Naive thymus-derived CD4-positive, alpha-beta T cell (primary cell): ENCODE measurements around the gene XAGE3. TPM values are rescaled to one million over a fixed set of nuclear protein-coding genes. Genes with fewer than 3 reads are reported as not detected.
"Not testable (repeated sequence)": the region's sequence is repeated elsewhere in the genome, so short reads cannot be mapped to it uniquely, and the experiment has no call there.

Source experiments
- ATAC-seq: fragments of 150-1000 bp; cut with Tn5 transposase; 2 replicates; pipeline ENCODE4 v1.10.0; 2021; ENCODE audit warnings: mild to moderate bottlenecking, moderate library complexity
- CTCF ChIA-PET: fragments of 350-600 bp; sonication (Branson Sonifier 250); formaldehyde crosslinking; loops from one replicate; lab custom pipeline; 2021; ENCODE audit warnings: antibody characterized with exemption; lab: Charles Lee
- POLR2A ChIA-PET: fragments of 350-600 bp; sonication (Branson Sonifier 250); formaldehyde crosslinking; loops from one replicate; lab custom pipeline; 2021; ENCODE audit warnings: antibody characterized with exemption, inconsistent platforms; lab: Charles Lee
- DNase-seq, 9 donors: peaks; one replicate each; pipeline versions ENCODE4 v3.0.0 to v3.0.0-alpha.2; 2020 to 2022; ENCODE audit warnings: mixed read lengths in 1 of 9
- H3K27ac ChIP-seq: one replicate; pipeline ENCODE4 v1.7.0; 2013; ENCODE audit warnings: mild to moderate bottlenecking, low read depth, low read length, moderate library complexity
- H3K27me3 ChIP-seq, 2 donors: one replicate each; pipeline ENCODE4 v1.7.0; 2013; ENCODE audit warnings: low read length in 2 of 2, mild to moderate bottlenecking in 2 of 2, moderate library complexity in 2 of 2; ENCODE audit not compliant: control insufficient read depth in 2 of 2, insufficient read depth in 2 of 2
- H3K36me3 ChIP-seq, 3 experiments: 1 replicate in 2 of 3; 2 replicates in 1 of 3; pipeline ENCODE4 v1.7.0; 2013; ENCODE audit warnings: low read length in 3 of 3, mild to moderate bottlenecking in 3 of 3, moderate library complexity in 1 of 3; ENCODE audit not compliant: insufficient read depth in 3 of 3, control insufficient read depth in 2 of 3
- H3K4me1 ChIP-seq, 2 donors: one replicate each; pipeline ENCODE4 v1.7.0; 2013; ENCODE audit warnings: low read length in 2 of 2, mild to moderate bottlenecking in 2 of 2, moderate library complexity in 1 of 2; ENCODE audit not compliant: control insufficient read depth in 2 of 2, insufficient read depth in 2 of 2
- H3K4me3 ChIP-seq: 2 replicates; pipeline ENCODE4 v1.7.0; 2013; ENCODE audit warnings: mild to moderate bottlenecking, low read length
- H3K9me3 ChIP-seq, 3 experiments: 1 replicate in 2 of 3; 2 replicates in 1 of 3; pipeline ENCODE4 v1.7.0; 2013; ENCODE audit warnings: low read length in 3 of 3; ENCODE audit not compliant: control insufficient read depth in 2 of 3
- H3K27ac Mint-ChIP-seq, 9 donors: one replicate each; pipeline ENCODE4 v1.8.0; 2020 to 2022; ENCODE audit warnings: mixed read lengths in 9 of 9, mild to moderate bottlenecking in 8 of 9, moderate library complexity in 5 of 9, inconsistent platforms in 2 of 9
- H3K27me3 Mint-ChIP-seq, 5 donors: one replicate each; pipeline ENCODE4 v1.8.0; 2021 to 2022; ENCODE audit warnings: mixed read lengths in 5 of 5, mild to moderate bottlenecking in 1 of 5
- H3K36me3 Mint-ChIP-seq, 5 donors: one replicate each; pipeline ENCODE4 v1.8.0; 2020 to 2022; ENCODE audit warnings: mixed read lengths in 5 of 5, mild to moderate bottlenecking in 3 of 5, inconsistent platforms in 1 of 5
- H3K4me1 Mint-ChIP-seq, 7 donors: one replicate each; pipeline ENCODE4 v1.8.0; 2020 to 2022; ENCODE audit warnings: mixed read lengths in 7 of 7, mild to moderate bottlenecking in 3 of 7, inconsistent platforms in 1 of 7
- H3K4me3 Mint-ChIP-seq, 10 donors: one replicate each; pipeline ENCODE4 v1.8.0; 2020 to 2022; ENCODE audit warnings: mild to moderate bottlenecking in 10 of 10, mixed read lengths in 10 of 10, moderate library complexity in 6 of 10, inconsistent platforms in 2 of 10
- H3K9me3 Mint-ChIP-seq, 11 donors: one replicate each; pipeline ENCODE4 v1.8.0; 2020 to 2022; ENCODE audit warnings: mixed read lengths in 11 of 11, mild to moderate bottlenecking in 4 of 11, inconsistent platforms in 1 of 11, moderate library complexity in 1 of 11
- intact Hi-C, 2 donors: fragments of 100-400 bp; cut with micrococcal nuclease; formaldehyde crosslinking; loops; one replicate each; pipeline ENCODE4 v1.15.1; 2023
- polyA plus RNA-seq, 2 donors: library from polyadenylated mRNA; unstranded; fragments of 300-500 nt; fragmentation: Illumina TruSeq; gene quantifications; one replicate each; pipeline ENCODE4 v1.2.3, GENCODE V29; 2021
- total RNA-seq, 6 experiments: library from RNA in 5 of 6; stranded (reverse) in 5 of 6; gene quantifications; 1 replicate in 5 of 6; 2 replicates in 1 of 6; pipeline ENCODE4 v1.2.3 and lab custom pipeline; 2021 to 2026

The XAGE3 gene, protein sequence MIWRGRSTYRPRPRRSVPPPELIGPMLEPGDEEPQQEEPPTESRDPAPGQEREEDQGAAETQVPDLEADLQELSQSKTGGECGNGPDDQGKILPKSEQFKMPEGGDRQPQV
- total RNA-seq (not detected), polyA plus RNA-seq (not detected), total RNA-seq (lab: John Stamatoyannopoulos, UW) (not detected)

GRCh38 chrX:52867610-52868348 is at the start of gene XAGE3:
XAGE3 (minus strand) TSS chrX:52868083; CDS start chrX:52867133, 950 bp downstream.
- Histone ChIP-seq H3K27ac (no peak within 1 kb of the TSS), H3K4me1 (no peaks in the 10 kb centered on the region), H3K27me3 (no peaks in the 10 kb centered on the region), H3K36me3 (no peaks in the 10 kb centered on the region), H3K4me3 (no peak within 1 kb of the TSS), H3K9me3 (no peaks in the 10 kb centered on the region)
- H3K36me3 Mint-ChIP-seq: no peaks in the 10 kb centered on the region
- peaks cover 0 to 14% (median 0%) of the 10 kb centered on the region in 5 donors for H3K27me3 Mint-ChIP-seq
- no peak for DNase-seq
- H3K9me3 Mint-ChIP-seq: no peaks in the 10 kb centered on the region
- no peak within 1 kb of the TSS for H3K4me3 Mint-ChIP-seq
- ATAC-seq: no peak
- no peak within 1 kb of the TSS for H3K27ac Mint-ChIP-seq
- H3K4me1 Mint-ChIP-seq: no peaks in the 10 kb centered on the region
- ChIA-PET CTCF (no interaction called here), POLR2A (no interaction called here)
- intact Hi-C loops: no loop called here

DNA sequence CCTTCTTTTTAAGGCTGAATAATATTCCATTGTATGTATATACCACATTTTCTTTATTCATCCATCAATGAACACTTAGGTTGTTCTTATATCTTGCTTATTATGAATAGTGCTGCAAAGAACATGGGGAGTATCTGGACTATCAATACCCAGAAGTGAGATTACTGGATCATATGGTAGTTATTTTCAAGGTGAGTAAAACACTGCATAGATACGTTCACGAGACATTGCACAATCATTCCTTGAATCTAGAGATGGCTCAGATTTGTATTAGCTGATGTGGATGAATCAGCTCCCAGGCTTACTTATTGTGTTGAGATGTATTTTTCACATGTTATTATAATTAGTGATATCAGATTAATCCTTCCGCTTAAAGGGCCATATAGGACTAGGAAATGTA is 46.8 kb upstream of the XAGE3 start:
- H3K27ac ChIP-seq, DNase-seq, H3K9me3 Mint-ChIP-seq, intact Hi-C loops, H3K4me3 Mint-ChIP-seq, H3K27me3 ChIP-seq, H3K36me3 ChIP-seq, POLR2A ChIA-PET, H3K9me3 ChIP-seq, H3K27me3 Mint-ChIP-seq, ATAC-seq, H3K4me3 ChIP-seq, H3K27ac Mint-ChIP-seq, H3K4me1 ChIP-seq, H3K36me3 Mint-ChIP-seq, H3K4me1 Mint-ChIP-seq, CTCF ChIA-PET: not testable (repeated sequence)

DNA sequence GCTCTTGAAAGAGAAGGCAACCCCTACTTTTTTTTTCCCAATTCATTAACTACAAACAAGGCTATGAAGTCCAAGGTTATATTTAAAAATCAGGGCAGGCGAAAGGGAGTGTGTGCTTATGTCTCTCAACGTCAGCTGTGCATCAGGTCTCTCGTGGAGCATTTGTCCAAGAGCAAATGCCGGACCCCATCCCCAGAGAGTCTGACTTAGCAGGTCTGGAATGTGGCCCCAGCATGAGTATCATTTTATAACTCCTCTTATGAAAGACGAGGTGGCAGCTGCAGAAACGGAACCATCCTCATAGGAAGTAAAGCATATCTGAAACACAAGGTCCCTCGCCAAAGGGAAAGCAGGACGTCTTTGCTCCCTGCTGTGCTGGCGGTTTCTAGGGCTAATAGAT is 45.8 kb upstream of the XAGE3 start:
- H3K4me1 ChIP-seq, DNase-seq, H3K27me3 ChIP-seq, H3K27me3 Mint-ChIP-seq, H3K36me3 Mint-ChIP-seq, H3K27ac Mint-ChIP-seq, H3K27ac ChIP-seq, H3K36me3 ChIP-seq, CTCF ChIA-PET, H3K4me3 ChIP-seq, H3K4me1 Mint-ChIP-seq, ATAC-seq, POLR2A ChIA-PET, H3K4me3 Mint-ChIP-seq, intact Hi-C loops, H3K9me3 ChIP-seq, H3K9me3 Mint-ChIP-seq: not testable (repeated sequence)

DNA sequence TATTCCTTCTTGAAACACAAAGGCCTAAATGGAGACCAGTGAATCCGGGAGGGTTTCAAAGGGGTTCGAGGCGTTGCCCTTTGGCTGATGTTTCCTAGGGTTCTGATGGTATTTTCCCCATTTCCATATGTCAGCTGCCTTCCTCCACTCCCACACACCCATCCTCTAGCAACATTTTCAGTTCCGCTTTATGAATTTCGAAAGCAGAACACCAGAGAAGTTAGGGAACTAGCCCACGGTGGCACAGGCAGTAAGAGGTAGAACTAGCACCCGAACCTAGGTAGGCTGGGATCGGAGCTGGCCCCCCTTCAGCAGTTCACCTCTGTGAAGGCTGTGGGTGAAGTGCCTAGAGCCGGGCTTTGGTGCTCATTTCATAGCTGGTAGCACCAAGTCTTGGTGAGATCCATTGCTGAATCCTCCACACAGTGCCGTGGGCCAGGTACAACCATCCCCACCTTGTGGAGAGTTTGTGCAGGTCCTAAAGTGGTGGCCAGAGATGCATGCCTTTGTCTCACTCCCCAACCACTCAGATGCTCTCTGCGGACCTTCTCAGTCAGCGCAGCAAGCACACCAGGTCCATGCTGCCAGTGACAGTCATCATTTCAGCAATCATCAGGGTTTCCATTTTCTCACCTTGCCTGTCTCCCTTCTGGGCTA is 41.6 kb upstream of the XAGE3 start:
- not testable (repeated sequence) for H3K9me3 ChIP-seq

DNA sequence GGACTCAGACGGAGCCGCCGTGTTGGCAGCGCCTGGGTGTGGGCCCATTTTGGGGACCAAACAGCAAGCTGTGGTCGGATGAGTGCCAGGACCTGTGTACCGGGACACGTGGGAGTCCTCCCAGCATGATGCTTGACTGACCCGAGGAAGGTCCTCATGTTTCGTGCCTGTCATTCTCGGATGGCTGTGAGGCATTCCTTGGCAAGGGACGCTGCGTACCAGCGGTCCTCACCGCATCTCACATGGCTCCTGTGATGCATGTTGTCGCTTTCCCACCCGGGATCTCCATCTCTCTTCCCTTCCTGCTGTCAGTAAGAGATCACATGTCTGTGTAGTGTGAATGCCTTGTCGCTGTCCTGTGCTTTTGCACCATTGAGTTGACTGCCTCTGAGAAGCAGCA is 40.0 kb upstream of the XAGE3 start:
- not testable (repeated sequence) for H3K9me3 Mint-ChIP-seq

More for the DNA sequence above, 41.6 kb upstream of the XAGE3 start:
- H3K27me3 ChIP-seq, H3K4me3 Mint-ChIP-seq, H3K36me3 ChIP-seq, H3K4me3 ChIP-seq, H3K27ac ChIP-seq, H3K9me3 Mint-ChIP-seq, DNase-seq, CTCF ChIA-PET, H3K4me1 ChIP-seq, H3K36me3 Mint-ChIP-seq, H3K27me3 Mint-ChIP-seq, H3K4me1 Mint-ChIP-seq, H3K27ac Mint-ChIP-seq, intact Hi-C loops, POLR2A ChIA-PET: not testable (repeated sequence)
- ATAC-seq: peak; percentile 29

GRCh38 chrX:52907137-52907536 is 39.3 kb upstream of the XAGE3 start:
- CTCF ChIA-PET, H3K9me3 Mint-ChIP-seq, H3K36me3 ChIP-seq, H3K27me3 Mint-ChIP-seq, H3K27ac ChIP-seq, DNase-seq, H3K4me1 Mint-ChIP-seq, H3K9me3 ChIP-seq, H3K27me3 ChIP-seq, H3K27ac Mint-ChIP-seq, H3K36me3 Mint-ChIP-seq, H3K4me1 ChIP-seq, H3K4me3 ChIP-seq, intact Hi-C loops, POLR2A ChIA-PET, ATAC-seq, H3K4me3 Mint-ChIP-seq: not testable (repeated sequence)

More for the DNA sequence above, 40.0 kb upstream of the XAGE3 start:
- H3K36me3 Mint-ChIP-seq, ATAC-seq, DNase-seq, H3K36me3 ChIP-seq, H3K27ac ChIP-seq, H3K27ac Mint-ChIP-seq, H3K4me3 ChIP-seq, H3K27me3 ChIP-seq, CTCF ChIA-PET, intact Hi-C loops, H3K4me3 Mint-ChIP-seq, H3K4me1 ChIP-seq, POLR2A ChIA-PET, H3K27me3 Mint-ChIP-seq, H3K9me3 ChIP-seq, H3K4me1 Mint-ChIP-seq: not testable (repeated sequence)

DNA sequence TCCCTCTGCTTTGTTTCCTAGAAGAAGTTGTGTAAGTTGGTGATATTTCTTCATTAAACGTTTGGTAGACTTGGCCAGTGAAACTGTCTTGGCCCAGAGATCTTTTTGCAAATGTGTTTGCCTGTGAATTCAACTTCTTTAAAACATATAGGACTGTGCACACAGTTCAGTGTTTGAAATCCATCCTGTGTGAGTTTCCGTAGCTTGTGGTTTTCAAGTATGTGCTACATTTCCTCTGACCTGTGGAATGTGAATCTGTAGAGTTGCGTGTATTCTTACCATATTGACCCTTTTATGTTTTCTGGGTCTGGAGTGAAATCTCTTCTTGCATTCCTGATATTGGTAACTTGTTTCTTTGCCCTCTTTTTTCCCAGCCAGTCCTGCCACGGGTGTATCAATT is 38.2 kb upstream of the XAGE3 start:
- POLR2A ChIA-PET, H3K27me3 ChIP-seq, H3K4me3 Mint-ChIP-seq, H3K9me3 ChIP-seq, H3K27me3 Mint-ChIP-seq, intact Hi-C loops, H3K27ac ChIP-seq, ATAC-seq, CTCF ChIA-PET, H3K4me1 Mint-ChIP-seq, H3K4me1 ChIP-seq, H3K36me3 ChIP-seq, H3K9me3 Mint-ChIP-seq, DNase-seq, H3K36me3 Mint-ChIP-seq, H3K27ac Mint-ChIP-seq, H3K4me3 ChIP-seq: not testable (repeated sequence)
